Type B pancreatic cell (in vitro differentiated cells): Measurements from ENCODE around the gene EBF3. TPM values are rescaled to one million over a fixed set of nuclear protein-coding genes. Genes with fewer than 3 reads are reported as not detected.

ENCODE experiments used
- DNase-seq: peaks from one replicate; pipeline ENCODE4 v3.0.0; 2021; ENCODE audit warnings: mixed read lengths; ENCODE audit not compliant: unreplicated experiment; ENCODE audit errors: extremely low spot score
- H3K27ac Mint-ChIP-seq: 2 replicates; pipeline ENCODE4 v1.8.0; 2021; ENCODE audit warnings: mild to moderate bottlenecking, mixed read lengths
- H3K27me3 Mint-ChIP-seq: 2 replicates; pipeline ENCODE4 v1.8.0; 2021; ENCODE audit warnings: mixed read lengths
- H3K36me3 Mint-ChIP-seq: 2 replicates; pipeline ENCODE4 v1.8.0; 2021; ENCODE audit warnings: mixed read lengths
- H3K4me1 Mint-ChIP-seq: one replicate; pipeline ENCODE4 v1.8.0; 2021; ENCODE audit warnings: mixed read lengths; ENCODE audit not compliant: unreplicated experiment
- H3K4me3 Mint-ChIP-seq: 2 replicates; pipeline ENCODE4 v1.8.0; 2021; ENCODE audit warnings: mild to moderate bottlenecking, mixed read lengths
- H3K9me3 Mint-ChIP-seq: 2 replicates; pipeline ENCODE4 v1.8.0; 2021; ENCODE audit warnings: mixed read lengths
- total RNA-seq: library from RNA; stranded (reverse); gene quantifications from 2 replicates; pipeline ENCODE4 v1.2.1, GENCODE V29; 2021; ENCODE audit warnings: low replicate concordance
- TF ChIP-seq, protein P1 (sequence below): fragments of 200-600 bp; sonication (generic); conservative IDR thresholded peaks from 2 replicates; pipeline ENCODE4 v1.5.0; 2021; ENCODE audit warnings: antibody characterized with exemption, mild to moderate bottlenecking

The EBF3 gene
- total RNA-seq, 1 donor from 2014 or later: 26.1 TPM

DNA sequence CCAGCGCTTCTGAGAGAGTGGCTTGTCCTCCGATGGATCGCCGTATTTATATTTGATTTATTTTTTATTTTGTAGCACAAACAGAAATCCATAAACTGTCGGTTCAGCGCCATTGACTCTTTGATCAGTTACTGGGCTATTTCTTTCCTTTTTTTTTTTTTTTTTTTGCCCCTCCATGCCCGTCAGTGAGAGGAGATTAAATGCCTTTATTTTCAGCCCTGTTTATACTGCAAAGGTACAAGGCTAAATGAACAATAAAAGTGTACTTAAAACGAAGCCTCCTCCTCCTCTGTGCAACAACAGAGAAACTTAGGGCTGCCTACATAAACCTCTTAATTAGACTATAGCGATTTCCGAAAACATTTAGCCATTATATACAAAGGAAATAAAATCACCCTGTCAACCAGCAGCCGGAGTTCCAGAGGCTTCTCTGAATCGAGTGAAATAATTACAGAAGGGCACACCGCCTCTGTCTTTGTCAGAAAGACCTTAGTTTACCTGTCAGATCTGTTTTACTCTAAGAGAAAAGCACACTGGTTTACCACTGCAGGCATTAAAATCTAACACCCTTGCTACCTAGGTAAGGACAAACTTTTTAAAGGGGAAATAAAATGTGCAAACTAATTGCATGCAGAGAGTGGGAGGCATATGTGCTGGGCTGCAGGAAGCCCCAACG, 3.5 kb downstream of the EBF3 start:
- H3K4me3 Mint-ChIP-seq: peak overlapping the region; percentile 82
- no peaks in the 10 kb centered on the region for H3K9me3 Mint-ChIP-seq
- peaks cover 8% of the 10 kb centered on the region for H3K36me3 Mint-ChIP-seq
- H3K27ac Mint-ChIP-seq: peak overlapping the region; percentile 63
- H3K4me1 Mint-ChIP-seq: peaks cover 39% of the 10 kb centered on the region
- peaks cover 74% of the 10 kb centered on the region for H3K27me3 Mint-ChIP-seq
- peak; percentile 11 for DNase-seq
- TF ChIP-seq, protein P1, sequence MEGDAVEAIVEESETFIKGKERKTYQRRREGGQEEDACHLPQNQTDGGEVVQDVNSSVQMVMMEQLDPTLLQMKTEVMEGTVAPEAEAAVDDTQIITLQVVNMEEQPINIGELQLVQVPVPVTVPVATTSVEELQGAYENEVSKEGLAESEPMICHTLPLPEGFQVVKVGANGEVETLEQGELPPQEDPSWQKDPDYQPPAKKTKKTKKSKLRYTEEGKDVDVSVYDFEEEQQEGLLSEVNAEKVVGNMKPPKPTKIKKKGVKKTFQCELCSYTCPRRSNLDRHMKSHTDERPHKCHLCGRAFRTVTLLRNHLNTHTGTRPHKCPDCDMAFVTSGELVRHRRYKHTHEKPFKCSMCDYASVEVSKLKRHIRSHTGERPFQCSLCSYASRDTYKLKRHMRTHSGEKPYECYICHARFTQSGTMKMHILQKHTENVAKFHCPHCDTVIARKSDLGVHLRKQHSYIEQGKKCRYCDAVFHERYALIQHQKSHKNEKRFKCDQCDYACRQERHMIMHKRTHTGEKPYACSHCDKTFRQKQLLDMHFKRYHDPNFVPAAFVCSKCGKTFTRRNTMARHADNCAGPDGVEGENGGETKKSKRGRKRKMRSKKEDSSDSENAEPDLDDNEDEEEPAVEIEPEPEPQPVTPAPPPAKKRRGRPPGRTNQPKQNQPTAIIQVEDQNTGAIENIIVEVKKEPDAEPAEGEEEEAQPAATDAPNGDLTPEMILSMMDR: no peak

DNA sequence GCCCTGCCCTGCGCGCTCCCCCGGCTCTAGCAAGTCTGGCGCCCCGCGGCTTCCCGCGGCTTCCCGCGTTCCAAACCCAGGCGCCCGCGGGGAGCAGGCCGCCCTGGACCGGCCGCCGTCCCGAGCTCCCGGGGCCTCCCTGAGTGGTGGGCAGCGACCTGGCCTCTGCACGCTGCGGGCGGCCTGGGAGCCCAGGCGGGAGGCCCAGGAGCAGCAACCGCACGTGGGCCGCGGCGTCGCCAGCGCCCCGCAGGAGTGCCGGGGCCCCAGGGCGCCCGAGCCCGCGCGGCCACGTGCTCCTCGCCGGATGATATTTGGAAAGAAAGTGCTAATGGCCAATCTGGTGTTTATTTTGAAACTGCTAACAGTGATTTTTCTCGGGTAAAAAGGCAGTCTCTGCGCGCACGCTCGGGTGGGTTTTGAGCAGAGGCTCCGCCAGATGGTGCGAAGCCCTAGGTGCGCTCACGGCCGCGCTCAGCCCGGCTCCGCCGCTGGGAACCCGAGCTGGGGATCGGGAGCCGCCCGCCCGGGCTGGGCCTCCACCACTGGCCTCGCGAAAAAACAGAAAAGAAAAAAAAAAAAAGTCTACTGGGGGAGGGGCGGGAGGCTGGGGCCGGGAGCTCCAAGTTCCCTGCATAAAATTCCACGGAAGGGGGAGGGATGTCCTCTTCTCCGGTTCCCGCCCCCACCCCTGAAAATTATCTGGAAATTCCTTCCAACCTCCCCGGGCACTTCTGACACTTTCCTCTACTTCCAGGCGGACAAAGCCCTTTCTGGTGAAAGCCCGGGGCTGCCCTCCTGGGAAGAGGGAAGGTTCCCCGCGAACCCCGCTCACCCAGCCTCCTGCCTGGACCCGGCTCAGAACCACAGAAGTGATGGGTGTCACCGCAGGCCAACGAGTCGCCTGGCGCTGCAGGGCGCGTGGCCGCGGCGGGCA, 4.3 kb downstream of the EBF3 start:
- DNase-seq: no peak
- H3K4me3 Mint-ChIP-seq: peak overlapping the region; percentile 82
- TF ChIP-seq, protein P1: no peak
- H3K36me3 Mint-ChIP-seq: peaks cover 8% of the 10 kb centered on the region
- peak overlapping the region; percentile 63 for H3K27ac Mint-ChIP-seq
- H3K27me3 Mint-ChIP-seq: peaks cover 78% of the 10 kb centered on the region
- no peaks in the 10 kb centered on the region for H3K9me3 Mint-ChIP-seq
- H3K4me1 Mint-ChIP-seq: peaks cover 38% of the 10 kb centered on the region

DNA sequence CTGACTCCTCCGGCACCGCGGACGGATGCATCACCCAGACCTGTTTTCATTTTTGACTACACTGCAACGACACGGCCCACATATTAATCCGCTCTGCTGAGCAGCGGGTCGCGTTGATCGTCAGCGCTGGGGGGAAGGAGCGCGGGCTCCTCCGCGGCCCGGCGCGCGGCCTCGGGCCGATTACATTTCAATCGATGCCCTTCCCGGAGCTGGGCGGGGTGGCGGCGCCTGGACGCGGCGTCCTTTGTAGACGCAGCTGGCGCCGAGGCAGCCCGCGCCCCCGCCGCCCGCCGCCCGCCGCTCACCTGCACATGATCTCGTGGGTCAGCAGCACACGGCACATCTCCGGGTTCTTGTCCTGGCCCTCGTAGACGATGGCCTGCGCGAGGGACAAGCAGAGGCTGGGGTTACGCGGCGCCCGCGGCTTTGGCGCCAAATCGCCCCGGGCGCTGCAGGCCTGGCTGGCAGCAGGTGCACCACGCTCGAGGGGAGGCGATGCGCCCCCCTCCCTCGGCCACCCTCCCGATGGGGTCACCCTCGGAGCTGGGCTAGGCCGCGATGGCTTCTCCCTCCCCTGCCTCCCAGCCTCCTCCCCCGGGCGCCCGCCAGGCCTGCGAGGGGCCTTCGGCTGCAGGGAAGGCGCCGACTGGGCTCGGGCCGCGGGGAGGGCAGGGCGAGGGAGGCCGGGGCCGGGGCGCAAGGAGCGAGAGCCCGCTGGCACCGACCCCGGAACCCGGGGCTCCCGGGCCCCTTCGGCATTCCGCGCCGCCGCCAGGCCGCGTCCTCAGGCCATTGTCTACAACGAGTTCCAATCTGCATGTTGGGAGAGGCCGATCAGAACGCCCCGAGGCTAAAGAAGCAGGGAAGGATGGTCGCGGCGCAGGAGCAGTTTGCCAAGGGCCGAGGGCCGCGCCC, 5.2 kb downstream of the EBF3 start:
- Mint-ChIP-seq H3K36me3 (peaks cover 8% of the 10 kb centered on the region), H3K9me3 (no peaks in the 10 kb centered on the region), H3K4me1 (peaks cover 47% of the 10 kb centered on the region), H3K27me3 (peaks cover 84% of the 10 kb centered on the region), H3K4me3 (peak overlapping the region; percentile 76), H3K27ac (peak overlapping the region; percentile 6)
- TF ChIP-seq, protein P1: no peak
- DNase-seq: no peak

DNA sequence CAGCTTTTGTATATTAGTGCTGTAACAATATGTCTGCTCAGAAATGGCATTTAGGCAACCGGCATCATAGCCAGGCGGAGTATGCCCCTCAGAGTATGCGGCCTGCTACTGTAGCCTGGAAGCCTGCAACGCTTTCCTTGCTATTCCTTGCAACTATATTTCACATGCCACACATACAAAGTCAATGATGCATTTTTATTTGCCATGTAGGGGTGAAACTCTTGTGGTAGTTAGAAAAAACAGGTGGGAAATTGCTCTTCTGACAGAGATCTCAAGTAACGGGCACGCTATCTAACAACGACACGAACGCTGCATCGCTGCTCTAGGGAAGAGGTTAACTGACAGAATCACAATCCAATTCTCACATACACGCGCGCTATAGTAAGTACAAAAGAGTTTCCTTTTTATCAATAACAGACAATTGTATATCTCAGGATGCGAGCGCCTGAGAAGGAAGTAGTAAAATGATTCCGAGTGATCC, 5.9 kb downstream of the EBF3 start:
- Mint-ChIP-seq H3K4me3 (peak overlapping the region; percentile 76), H3K27ac (peak overlapping the region; percentile 6), H3K27me3 (peaks cover 88% of the 10 kb centered on the region), H3K9me3 (no peaks in the 10 kb centered on the region), H3K4me1 (peaks cover 52% of the 10 kb centered on the region), H3K36me3 (peaks cover 8% of the 10 kb centered on the region)
- DNase-seq: no peak
- TF ChIP-seq, protein P1: peak; percentile 63
